HG02870 (cell line): Measurements from ENCODE around the gene FOSB.
A peak's percentile ranks its signal among the peaks of the same experiment; 100 is the strongest.

Experiments
- ATAC-seq: cut with Tn5 transposase; IDR thresholded peaks from one replicate; pipeline ENCODE4 v1.9.1; 2021; ENCODE audit warnings: mild to moderate bottlenecking, moderate library complexity; ENCODE audit not compliant: unreplicated experiment

Gene FOSB

DNA sequence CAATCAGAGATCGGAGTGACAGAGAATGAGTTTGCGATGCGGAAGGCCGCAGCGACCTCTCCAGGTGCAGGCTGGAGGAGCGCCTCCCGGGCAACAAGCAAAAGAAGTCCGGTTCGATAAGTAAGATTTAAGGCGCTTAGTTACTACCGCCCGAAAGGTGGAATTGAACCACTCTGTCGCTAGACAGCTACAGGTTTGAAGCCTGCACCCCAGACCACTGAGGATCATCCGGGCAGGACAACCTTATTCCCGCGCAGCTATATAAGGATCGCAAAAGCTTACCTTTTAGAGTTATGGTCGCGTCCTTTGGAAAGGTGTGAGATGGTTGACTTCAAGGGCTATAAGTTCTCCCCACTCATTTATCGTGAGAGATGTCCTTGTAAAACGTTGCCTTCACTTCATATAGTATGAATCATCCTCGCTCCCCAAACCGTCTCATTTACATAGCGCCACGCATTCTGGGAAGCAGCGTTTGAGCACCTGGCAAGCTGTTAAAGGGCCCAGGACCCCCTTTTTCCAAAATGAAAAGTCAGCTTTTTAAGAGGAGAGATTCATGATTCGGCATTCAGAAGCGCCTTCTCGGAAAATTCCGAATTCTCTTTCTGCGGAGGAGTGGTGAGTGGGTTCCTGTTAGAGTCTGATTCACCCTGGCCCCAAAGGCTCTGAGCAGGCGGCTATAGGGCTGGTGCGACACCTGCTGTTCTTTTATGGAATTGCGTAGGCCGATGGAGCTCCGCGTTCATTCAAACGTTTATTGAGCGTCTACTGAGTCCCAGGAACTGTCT lies 10.8 kb downstream of the FOSB start:
- peak; percentile 73 for ATAC-seq

DNA sequence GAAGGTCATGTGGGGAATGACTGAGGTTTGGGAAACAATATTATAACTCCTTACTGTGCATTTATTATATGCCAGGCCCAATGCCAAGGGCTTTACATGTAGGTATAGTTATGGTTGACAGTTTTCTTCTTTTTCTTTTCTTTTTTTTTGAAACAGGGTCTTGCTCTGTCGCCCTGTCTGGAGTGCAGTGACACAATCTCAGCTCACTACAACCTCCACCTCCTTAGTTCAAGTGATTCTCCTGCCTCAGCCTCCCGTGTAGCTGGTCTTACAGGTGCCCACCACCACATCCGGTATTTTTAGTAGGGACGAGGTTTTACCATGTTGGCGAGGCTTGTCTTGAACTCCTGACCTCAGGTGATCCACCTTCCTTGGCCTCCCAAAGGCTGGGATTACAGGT lies 15.2 kb downstream of the FOSB start:
- ATAC-seq: no peak

DNA sequence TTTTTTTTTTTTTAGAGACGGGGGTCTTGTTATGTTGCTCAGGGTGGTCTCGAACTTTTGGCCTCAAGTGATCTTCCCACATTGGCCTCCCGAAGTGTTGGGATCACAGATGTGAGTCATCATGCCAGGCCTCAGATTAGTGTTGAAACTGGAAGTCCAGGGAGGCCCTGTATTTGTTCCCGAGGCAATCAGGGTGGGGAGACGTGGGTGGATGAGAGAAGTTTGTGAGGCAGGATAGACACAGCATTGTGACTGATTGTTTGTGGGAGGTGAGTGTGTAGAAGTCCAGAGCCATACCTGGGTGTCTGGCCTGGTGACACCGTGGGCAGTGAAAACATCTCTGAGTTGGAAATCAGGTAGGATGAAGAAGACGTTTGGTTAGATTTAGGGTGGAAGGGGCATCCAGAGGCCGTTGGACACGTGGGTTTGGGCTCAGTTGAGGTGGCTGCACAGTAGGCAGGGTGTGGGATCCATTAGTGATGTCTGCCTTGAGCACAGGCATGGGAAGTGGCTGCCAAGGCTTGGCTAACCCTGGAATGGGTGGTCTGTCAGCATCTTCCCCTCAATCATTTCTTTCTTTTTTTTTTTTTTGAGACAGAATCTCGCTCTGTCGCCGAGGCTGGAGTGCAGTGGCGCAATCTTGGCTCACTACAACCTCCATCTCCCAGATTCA lies 16.6 kb downstream of the FOSB start:
- ATAC-seq: no peak

DNA sequence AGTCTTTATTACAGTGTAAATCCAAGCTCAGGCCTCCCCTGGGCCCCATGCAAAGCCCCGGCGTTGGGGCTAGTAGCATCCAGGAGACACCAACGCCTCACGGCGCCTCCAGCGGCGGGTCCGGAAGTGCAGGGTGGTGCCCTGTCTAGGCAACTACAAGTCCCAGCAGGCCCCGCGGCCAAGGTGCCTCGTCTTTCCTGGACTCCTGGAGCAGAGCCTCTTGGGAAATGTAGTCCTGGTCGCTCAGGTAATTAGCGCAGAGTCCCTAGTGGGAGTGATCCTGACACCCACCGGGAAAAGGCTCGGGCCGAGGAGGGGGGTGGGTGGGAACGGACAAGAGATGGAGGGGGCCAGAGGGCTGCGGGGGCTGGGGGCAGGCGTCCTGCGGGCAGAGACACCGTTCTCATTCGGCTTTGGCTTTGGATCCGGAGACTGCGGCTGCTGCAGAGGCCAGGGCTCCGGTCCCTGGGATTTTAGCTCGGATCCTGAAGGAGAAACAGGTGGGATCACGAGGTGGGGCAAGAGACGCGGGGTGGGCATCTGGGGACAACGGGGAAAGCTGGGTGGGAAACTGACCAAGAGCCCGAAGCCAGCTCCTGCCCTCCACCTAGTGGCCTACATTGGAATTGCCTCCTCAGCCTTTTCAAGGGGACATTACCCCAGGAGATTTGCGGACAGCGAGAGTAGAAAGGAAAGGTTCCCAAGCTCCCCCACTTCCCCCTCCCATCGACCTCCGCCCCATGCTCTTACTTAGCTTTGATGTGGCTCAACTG lies 17.7 kb downstream of the FOSB start:
- ATAC-seq: peak; percentile 93

DNA sequence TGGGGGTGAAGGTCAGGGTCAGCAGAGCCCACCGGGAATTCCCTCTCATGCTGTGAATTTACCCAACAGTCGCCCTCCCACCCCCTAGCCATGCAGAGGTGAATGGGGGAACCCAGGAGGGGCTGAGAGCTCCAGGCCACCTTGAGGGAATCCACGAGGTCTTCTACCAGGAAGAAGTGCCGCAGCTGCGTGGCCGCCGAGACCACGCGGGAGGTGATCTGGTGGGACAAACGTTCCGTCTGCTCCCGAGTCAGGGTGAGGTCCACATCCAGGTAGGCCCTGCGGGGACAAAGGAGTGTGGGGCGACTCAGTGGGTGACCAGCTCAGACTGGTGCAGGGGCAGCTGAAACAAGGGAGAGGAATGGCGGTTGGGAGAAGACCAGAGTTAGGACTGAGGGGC lies 20.9 kb downstream of the FOSB start:
- no peak for ATAC-seq

DNA sequence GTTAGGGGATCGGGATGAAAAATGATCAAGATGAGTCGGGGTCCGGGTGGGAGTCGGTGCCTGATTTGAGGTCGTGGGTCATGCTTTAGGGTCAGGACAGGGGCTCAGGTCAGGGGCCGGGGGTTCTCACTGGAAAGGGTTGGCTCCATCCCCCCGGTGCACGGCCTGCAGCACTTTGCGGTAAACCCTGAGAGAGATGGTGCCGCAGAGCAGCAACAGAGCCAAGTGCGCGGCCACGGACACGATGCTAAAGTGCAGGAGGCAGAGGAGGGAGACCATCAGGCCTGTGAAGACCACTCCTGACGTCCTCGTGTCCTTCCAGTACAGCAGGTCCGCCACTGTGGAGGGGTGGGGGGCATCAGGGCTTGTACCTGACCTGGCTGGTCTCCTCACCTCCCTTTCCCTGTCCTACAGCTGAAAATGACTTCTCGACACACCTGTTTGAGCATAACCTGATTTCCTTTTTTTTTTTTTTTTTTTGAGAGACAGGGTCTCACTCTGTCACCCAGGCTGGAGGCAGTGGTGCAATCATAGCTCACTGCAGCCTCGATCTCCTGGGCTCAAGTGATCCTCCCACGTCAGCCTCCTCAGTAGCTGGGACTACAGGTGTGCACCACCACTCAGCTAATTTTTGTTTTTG lies 21.5 kb downstream of the FOSB start:
- ATAC-seq: no peak

DNA sequence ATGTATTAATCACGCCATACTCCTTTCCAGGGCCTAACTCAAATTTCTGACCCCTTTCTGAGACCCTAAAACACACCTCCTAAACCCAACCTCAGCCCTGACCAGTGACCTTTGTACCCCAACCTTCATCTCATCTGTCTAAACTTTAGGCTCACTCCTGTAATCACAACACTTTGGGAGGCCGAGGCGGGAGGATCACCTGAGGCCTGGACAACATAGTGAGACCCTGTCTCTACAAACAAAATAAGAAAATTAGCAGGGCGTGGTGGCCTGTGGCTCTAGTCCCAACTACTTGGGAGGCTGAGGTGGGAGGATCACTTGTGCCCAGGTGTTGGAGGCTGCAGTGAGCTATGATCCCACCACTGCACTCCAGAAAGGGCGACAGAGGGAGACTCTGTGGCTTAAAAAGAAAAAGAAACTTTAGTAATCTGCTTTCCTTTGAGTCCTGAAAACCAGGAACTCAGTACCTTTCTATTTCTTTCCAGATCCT lies 24.4 kb downstream of the FOSB start:
- ATAC-seq: no peak

DNA sequence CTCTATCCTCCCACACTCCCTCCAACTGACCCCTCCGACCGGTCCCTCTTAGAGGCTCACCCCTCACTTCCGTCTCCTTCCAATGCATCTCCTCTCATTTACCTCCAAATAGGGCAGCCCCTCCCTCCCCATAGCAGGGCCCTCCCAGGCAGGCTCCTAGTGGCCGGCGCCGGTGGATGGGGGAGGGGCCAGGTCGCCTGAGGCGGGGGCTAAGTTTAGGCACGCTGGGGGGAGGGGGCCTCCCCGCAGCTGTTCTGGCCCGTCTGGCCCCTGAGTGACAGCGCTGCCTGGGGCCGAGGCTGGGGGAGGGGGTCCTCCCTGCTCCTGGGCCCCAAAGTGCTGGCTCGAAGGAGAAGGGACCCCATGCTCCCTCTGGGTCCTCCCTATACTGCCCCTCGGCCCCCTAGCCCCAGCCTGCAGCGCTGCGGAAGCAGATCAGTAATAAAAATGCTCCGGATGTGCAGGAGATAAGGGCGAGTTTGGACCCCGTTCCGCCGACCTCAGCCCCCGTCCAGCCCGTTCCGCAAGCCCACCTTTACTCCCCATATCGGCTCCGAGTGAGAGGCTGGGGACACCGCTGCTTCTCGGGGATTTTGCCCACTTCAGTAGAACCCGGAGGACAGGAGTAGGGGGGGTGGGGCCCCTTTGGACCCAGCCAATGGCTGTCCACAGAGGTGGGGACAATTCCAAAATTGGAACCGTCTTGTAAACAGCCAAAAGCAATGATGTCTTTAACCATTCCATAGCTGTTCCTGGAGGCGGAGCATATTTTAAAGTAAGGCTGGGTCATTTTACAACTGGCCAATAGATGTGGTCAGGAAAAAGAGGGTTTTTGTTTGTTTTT lies 25.1 kb downstream of the FOSB start:
- no peak for ATAC-seq

DNA sequence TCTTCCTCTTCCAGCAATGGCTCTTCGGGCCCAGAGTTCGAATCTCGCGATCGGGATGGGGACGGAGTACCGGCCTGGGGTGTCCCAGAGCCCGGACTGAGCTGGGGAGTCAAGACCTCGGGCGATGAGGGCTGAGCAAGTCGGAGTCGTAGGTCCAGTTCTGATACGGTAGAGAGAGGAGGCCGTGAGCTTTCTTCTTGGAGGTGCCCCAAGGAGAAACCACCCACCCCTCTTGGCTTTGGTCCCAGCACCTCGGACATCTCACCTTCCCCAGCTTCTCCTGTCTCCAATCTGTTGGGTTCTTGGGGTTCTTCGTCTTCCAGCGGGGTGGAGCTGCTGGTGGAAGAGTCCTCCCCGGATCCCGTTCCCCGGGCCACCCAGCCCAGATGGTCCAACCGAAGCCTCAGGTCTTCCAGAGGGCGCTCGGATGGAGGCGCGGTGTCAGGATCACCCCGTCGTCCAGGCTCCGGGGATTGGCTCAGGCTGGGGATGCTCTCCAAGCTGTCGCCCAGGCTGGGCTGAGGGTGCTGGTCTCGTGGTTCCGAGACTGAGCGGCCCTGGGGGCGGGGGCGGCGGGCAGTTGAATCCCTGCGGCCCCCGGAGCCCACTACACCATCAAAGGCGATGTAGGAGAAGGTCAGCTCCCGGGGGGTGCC lies 26.6 kb downstream of the FOSB start:
- no peak for ATAC-seq

DNA sequence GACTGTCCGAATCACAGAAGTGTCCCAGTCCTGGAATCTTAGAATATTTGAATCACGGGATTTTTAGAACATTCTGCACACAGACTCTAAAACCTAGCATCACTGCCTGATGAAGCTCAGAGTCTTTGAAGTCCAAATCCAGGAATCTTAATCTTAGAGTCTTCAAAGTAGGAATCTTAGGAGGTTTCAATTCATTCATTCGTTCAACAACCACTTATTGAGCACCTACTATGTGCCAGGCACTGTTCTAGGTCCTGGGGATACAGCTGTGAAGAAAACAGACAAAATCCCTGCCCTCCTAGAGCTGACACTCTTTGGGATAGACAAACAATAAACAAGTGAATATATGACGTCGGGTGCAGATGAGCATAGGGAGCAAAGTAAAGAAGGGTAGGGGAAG lies 27.4 kb downstream of the FOSB start:
- ATAC-seq: no peak

DNA sequence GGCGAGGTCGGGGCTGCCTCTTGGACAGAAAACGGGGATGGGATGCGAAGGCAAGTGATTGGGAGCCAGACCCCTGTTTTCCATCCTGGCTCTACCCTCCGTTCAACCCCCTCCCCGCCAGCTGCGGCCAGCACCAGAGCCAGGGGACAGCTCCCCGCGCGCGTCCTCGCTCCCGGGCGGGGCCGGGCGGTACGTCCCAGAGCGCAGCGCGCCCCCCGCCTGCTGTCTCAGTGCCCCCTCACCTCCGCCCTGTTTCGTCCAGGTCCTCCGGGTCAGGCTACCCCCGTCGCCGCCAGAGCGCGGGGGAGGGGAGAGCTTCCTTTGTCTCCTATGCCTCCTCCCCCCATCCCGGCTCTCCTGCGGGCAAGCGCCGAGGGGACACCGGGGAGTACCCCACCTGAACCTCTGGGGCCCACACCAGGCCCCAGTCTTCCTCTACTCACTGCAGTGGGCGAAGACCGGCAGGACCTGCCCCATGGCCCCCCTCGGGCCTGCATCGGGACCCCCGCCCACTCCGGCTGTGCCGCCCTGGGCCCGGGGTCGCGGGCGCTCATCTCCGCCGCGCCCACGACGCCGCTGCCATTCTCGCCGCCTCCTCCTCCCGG lies 28.7 kb downstream of the FOSB start:
- no peak for ATAC-seq

DNA sequence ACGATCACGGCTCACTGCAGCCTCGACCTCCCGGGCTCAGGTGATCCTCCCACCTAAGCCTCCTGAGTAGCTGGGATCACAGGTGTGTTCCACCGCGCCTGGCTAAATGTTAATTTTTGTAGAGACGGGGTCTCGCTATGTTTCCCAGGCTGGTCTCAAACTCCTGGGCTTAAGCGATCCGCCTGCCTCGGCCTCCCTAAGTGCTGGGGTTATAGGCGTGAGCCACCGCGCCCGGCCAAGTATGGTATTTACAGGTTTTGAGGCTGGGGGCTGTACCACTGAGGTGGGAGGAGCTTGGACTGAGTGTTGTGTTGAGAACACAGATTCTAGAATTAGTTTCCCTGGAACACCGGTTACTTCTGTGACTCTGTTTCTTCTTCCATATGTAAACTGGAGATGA lies 30.0 kb downstream of the FOSB start:
- no peak for ATAC-seq

DNA sequence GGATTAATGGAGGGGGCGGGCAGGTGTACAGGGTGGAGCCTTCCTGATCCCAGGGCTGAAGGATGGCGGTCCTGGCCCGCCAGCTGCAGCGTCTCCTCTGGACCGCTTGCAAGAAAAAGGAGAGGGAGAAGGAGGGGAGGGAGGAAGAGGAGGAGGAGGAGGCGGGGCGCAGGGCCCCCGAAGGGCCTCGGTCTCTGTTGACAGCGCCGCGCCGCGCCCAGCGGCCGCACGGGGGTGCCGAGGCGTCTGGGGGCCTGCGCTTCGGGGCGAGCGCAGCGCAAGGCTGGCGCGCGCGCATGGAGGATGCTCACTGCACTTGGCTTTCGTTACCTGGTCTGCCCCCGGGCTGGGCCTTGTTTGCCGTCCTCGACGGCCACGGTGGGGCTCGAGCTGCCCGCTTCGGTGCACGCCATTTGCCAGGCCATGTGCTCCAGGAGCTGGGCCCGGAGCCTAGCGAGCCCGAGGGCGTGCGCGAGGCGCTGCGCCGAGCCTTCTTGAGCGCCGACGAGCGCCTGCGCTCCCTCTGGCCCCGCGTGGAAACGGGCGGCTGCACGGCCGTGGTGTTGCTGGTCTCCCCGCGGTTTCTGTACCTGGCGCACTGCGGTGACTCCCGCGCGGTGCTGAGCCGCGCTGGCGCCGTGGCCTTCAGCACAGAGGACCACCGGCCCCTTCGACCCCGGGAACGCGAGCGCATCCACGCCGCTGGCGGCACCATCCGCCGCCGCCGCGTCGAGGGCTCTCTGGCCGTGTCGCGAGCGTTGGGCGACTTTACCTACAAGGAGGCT lies 30.8 kb downstream of the FOSB start, which contains the start of gene PPM1N:
Gene PPM1N, plus strand, starts transcription at position 33 of the 785 bp plus-strand sequence. Its CDS starts 30 bp downstream, at position 63.
- ATAC-seq: no peak

DNA sequence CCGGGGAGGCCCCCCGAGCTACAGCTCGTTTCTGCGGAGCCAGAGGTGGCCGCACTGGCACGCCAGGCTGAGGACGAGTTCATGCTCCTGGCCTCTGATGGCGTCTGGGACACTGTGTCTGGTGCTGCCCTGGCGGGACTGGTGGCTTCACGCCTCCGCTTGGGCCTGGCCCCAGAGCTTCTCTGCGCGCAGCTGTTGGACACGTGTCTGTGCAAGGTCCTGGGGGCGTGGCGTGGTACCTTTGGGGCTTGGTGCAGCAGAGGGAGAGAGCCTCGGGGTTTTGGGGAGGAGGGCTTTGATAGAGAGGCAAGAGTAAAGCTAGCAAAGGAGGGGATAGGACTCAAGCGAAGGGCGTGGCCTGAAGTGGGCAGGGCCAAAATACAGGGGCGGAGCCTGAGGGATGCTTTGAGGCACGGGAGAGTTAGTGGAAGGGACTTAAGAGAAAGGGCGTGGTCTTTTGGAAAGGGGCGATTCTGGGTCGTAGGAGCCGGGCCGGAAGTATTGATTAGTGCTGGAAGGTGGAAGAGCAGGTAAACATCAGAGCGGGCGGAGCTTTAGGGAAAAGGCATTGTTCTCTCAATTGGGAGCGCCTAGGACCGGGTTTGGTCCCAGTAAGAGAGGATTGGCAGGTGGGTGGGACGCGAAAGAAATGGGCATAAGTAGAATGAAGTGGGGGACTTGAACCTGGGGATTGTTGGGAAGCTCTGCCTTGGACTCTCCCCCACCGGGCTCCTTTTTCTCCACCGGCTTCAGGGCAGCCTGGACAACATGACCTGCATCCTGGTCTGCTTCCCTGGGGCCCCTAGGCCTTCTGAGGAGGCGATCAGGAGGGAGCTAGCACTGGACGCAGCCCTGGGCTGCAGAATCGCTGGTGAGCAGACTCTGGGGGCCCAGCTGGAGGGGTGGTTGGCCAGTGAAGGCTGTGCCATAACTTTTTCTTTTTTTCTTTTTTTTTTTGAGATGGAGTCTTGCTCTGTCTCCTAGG lies 31.7 kb downstream of the FOSB start:
- no peak for ATAC-seq

DNA sequence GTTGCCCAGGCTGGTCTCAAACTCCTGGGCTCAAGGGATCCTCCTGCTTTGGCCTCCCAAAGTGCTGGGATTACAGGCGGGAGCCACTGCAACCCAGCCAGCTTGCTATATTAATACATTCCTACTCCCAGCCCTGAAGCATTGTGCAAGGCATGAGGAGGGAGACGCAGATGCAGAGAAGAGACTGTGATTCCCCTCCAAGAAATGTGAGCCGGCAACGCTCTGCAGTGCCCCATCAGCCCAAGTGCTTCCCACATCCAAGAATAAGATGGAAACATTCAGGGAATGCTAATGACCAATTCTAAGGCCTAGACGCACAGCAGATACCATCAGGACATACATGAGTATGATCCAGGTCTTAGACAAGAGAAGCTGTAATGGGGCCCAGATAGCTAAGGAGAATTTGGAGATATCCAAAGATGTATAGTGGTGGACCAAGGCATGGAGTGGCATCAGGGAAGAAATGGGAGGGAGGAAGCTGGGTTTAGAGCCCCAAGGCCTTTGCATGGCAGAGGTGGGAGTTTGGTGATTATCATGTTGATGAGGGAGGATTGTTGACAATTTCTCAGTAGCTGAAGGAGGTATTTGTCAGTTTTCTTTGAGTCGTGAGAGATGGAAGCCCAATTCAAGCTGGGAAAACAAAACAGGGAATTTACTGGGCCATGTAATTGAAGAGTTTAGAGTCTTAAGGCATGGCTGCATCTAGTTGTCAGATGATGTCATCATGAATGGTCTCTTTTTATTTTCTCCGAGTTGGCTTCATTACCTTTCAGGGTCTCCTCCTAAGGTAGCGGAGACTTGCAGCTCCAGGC lies 33.3 kb downstream of the FOSB start:
- ATAC-seq: no peak

DNA sequence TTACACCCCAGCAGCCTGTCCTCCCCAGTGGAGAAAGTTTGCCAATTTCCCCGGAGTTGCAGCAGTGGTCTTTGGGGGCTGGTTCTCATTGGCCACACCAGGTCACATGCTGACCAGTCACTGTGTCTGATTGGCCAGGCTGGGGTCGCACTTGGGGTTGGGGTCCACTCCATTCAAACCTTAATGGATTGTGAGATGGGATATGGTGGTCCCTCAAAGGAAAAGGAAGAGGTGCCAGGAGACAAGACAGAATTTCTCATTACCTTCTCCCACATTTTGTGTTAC lies 33.9 kb downstream of the FOSB start:
- ATAC-seq: no peak

DNA sequence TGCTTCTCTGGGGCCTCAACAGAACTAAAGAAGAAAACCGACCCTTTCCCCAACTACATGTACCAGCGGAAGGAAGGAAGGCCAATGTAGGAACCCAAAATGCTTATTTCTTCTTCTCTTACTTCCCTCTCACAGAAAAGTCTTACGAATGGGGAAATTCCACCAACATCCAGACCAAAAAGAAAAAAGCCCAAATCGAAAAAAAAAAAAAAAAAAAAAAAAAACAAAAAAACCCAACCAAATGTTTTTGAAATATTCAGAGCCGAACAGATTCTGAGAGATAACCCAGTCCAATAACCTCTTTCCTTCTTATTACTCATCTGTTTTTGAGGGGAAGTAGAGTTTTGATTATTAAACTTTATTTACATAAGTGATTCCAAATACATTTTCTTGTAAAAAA lies 34.3 kb downstream of the FOSB start:
- no peak for ATAC-seq
